ENCODE results near the gene RAB5IF. TPM values are rescaled to one million over a fixed set of nuclear protein-coding genes. Genes with fewer than 3 reads are reported as not detected.

Gene RAB5IF
- total and polyA plus RNA-seq, 3 donors from 2014 or later: 75.7 to 93.1 (median 81.3) TPM

DNA sequence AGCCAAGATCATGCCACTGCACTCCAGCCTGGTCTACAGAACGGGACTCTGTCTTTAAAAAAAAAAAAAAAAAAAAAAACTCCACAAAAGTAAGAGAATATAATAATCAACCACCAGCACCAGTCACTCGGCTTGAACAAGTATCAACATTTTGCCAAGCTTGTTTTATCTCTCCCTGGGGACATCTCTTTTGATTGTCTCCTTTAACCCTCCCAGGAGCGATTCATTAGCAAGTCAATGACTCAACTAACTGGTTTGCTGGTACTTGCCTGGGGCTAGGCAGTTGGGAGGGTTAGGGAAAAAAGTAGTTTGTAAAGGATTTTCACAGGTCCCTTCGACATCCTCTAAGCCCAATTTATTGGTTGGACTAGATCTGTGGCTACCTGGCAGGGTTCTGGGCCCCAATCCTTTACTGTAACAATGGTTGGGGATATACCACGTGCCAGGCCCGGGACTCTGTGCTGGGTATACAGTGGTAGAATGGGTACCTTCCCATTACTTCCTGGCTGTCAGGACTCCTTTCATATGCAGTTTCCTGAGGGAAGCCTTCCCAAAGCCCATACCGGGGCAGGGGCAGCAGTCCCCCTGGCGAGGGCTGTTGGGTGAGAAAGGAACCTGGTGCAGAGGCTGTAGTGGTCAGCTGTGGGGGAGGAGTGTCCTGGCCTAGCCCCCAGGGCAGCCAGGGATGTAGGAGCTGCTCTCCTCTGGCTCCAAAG lies 20.0 kb upstream of the RAB5IF start:
- 64 to 81% methylated on average over 6 to 8 of the region's 8 CpGs for WGBS, 2 donors
- no peaks in the 10 kb centered on the region for H3K27me3 ChIP-seq
- H3K4me3 ChIP-seq: no peak overlapping the region
- H3K27ac ChIP-seq: no peak overlapping the region
- peaks cover 16% of the 10 kb centered on the region for H3K4me1 ChIP-seq
- H3K36me3 ChIP-seq (ENCODE audit: low read depth, missing control alignments): no peaks in the 10 kb centered on the region
- TF ChIP-seq, protein P1, sequence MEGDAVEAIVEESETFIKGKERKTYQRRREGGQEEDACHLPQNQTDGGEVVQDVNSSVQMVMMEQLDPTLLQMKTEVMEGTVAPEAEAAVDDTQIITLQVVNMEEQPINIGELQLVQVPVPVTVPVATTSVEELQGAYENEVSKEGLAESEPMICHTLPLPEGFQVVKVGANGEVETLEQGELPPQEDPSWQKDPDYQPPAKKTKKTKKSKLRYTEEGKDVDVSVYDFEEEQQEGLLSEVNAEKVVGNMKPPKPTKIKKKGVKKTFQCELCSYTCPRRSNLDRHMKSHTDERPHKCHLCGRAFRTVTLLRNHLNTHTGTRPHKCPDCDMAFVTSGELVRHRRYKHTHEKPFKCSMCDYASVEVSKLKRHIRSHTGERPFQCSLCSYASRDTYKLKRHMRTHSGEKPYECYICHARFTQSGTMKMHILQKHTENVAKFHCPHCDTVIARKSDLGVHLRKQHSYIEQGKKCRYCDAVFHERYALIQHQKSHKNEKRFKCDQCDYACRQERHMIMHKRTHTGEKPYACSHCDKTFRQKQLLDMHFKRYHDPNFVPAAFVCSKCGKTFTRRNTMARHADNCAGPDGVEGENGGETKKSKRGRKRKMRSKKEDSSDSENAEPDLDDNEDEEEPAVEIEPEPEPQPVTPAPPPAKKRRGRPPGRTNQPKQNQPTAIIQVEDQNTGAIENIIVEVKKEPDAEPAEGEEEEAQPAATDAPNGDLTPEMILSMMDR (IDR thresholded peaks at IDR 0.05): no peak
- TF ChIP-seq POLR2A (IDR thresholded peaks at IDR 0.05): no peak
- intact Hi-C loops (cut with DNase I; ENCODE audit: low total_unique reads): no loop called here
- no peak for DNase-seq
- H3K9me3 ChIP-seq: no peaks in the 10 kb centered on the region

DNA sequence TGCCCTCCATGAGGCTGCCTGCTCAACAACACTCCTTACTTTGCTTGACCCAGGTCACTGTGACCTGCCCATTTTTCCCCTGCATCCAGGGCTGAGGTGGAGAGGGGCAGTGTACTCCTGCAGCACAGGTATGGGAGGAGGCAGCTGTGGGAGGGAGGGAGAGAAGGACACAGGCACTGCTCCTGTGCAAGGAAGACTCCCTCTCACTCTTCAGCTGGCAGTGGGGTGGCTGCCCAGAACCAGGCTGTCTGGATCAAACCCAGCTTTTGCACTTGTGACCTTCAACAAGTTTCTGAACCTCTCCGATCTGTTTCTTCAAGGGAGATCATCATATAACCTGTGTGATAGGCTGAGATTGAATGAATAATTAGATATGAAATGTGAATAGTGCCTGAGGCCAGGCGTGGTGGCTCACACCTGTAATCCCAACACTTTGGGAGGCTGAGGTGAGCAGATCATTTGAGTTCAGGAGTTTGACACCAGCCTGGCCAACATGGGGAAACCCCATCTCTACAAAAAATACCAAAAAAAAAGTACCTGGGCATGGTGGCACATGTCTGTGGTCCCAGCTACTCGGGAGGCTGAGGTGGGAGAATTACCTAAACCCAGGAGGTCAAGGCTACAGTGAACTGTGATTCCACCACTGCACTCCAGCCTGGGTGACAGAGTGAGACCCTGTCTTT lies 18.1 kb upstream of the RAB5IF start:
- no peaks in the 10 kb centered on the region for H3K27me3 ChIP-seq
- no peaks in the 10 kb centered on the region for H3K9me3 ChIP-seq
- H3K4me3 ChIP-seq: no peak overlapping the region
- 61 to 80% methylated on average over 3 of the region's 3 CpGs for WGBS, 2 donors
- H3K4me1 ChIP-seq: peaks cover 24% of the 10 kb centered on the region
- intact Hi-C loops (cut with DNase I; ENCODE audit: low total_unique reads): no loop called here
- peak; percentile 78 for DNase-seq
- no peaks in the 10 kb centered on the region for H3K36me3 ChIP-seq (ENCODE audit: low read depth, missing control alignments)
- H3K27ac ChIP-seq: no peak overlapping the region
- no peak for TF ChIP-seq POLR2A (IDR thresholded peaks at IDR 0.05)
- TF ChIP-seq, protein P1 (IDR thresholded peaks at IDR 0.05): no peak

DNA sequence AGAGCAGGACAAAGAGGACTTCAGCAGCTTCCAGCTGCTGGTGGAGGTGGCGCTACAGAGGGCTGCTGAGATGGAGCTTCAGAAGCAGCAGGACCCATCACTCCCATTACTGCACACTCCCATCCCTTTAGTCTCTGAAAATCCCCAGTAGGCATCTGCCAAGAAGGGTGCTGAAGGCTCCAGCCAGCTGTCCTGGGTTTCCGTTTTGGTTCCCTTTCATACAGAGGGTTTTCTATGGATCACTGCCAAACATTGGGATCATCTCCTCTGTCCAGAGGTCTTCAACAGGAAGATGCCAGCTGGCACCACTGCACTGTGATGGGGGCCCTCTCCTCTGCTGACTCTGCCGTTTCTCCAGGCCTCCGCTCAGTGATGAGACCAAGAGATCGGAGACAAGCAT lies 14.3 kb upstream of the RAB5IF start:
- no peak overlapping the region for H3K4me3 ChIP-seq
- H3K9me3 ChIP-seq: no peaks in the 10 kb centered on the region
- peaks cover 24% of the 10 kb centered on the region for H3K4me1 ChIP-seq
- DNase-seq: no peak
- H3K27me3 ChIP-seq: no peaks in the 10 kb centered on the region
- intact Hi-C loops (cut with DNase I; ENCODE audit: low total_unique reads): no loop called here
- WGBS, 2 donors: 59 to 72% methylated on average over 5 of the region's 5 CpGs
- H3K27ac ChIP-seq: no peak overlapping the region
- TF ChIP-seq, protein P1 (IDR thresholded peaks at IDR 0.05): no peak
- no peak for TF ChIP-seq POLR2A (IDR thresholded peaks at IDR 0.05)
- no peaks in the 10 kb centered on the region for H3K36me3 ChIP-seq (ENCODE audit: low read depth, missing control alignments)

DNA sequence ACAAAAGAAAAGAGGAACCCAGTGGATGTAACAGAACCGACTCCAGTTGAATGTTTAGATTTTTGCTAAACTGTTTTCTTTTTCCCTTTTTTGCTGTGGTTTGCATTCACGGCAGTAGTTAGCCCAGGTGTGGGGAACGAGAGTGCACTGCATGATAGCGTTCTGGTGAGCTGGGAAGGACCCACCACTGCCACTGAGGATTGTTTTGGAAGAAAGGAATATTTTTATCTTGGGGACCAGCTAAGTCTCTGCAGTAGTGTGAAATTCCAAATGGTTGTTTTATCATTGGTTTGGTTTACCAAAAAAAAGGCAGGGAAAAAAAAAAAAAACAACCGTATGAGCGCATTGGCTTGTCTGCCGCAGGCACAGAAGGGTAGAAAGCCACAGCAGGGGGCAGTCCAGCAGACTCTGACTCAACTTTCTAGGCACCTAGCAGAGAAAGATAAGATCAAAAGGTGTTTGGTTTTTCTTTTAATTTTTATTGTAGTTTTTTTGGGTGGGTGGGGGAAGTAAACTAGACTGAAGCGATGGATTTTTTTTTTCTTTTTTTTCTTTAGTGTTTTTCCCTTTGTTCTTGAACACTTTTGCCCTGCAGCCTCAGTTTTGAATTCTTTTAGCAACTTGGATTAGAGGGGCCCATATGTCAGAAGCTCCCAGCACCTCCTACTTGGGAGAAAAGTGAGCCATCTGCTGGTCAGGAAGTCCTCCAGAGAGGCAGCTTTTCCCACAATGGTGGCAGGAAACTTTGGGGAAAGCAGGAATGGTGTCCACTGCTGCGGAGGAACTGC lies 13.5 kb upstream of the RAB5IF start:
- whole genome bisulfite sequencing, 2 donors: 81 to 83% methylated on average over 9 of the region's 9 CpGs
- no peak for TF ChIP-seq POLR2A (IDR thresholded peaks at IDR 0.05)
- TF ChIP-seq, protein P1 (IDR thresholded peaks at IDR 0.05): peak in 1 of 3 experiments; percentile 28
- no peak for DNase-seq
- Histone ChIP-seq H3K27ac (no peak overlapping the region), H3K27me3 (no peaks in the 10 kb centered on the region), H3K9me3 (no peaks in the 10 kb centered on the region), H3K4me1 (peaks cover 19% of the 10 kb centered on the region), H3K36me3 (ENCODE audit: low read depth, missing control alignments) (no peaks in the 10 kb centered on the region), H3K4me3 (no peak overlapping the region)
- intact Hi-C loops (cut with DNase I; ENCODE audit: low total_unique reads): no loop called here

Measured in testis (tissue), 3 donors.